Heart left ventricle (tissue), 13 donors: ENCODE measurements around the gene KRTAP4-9.

Experiments
- CTCF ChIP-seq, 12 donors: fragments of 200-600 bp; sonication (generic) in 4 of 12; IDR thresholded peaks; one replicate each; pipeline versions ENCODE4 v1.5.0 to v1.8.0; 2018 to 2022; ENCODE audit warnings: antibody characterized with exemption in 12 of 12, mild to moderate bottlenecking in 5 of 12
- POLR2A ChIP-seq, 2 donors: fragments of 450-650 bp; IDR thresholded peaks; one replicate each; pipeline ENCODE4 v1.6.1; 2017; ENCODE audit warnings: antibody characterized with exemption in 2 of 2, mild to moderate bottlenecking in 2 of 2, moderate library complexity in 2 of 2
- donor health status: ischemic (EF 13 %, LVEDD 7.1; RV severe dilation, severe dysfunction).
- donor health status: DM: no; HTN: yes; CAD: no.
- donor health status: DM: no; HTN: no; CAD: no.
- donor health status: ischemic (EF 25% LVEDD 6.9; RV normal size, moderate dysfunction).
- donor health status: ischemic (EF 25% LVEDD 5.7; RV mildly dilated, moderate dysfunction).
- donor health status: ischemic (EF 35%, LVEDD 5.7; RV mildly dilated, moderate dysfunction).
- donor health status: nonischemic (EF 11% LVEDD 7.7; RV severe dilation, severe dysfunction).
- donor health status: DM: yes; HTN: yes; CAD: no.
- donor health status: PGD.
- donor health status: ischemic (EF 29% LVEDD 5.4; RV normal size, mild dysfunction).
- donor health status: nonischemic (EF 23%, LVEDD 6.1; RV moderate dilation, normal function).

- TF ChIP-seq POLR2A (IDR thresholded peaks at IDR 0.05) = no peak
- no peak for TF ChIP-seq CTCF (IDR thresholded peaks at IDR 0.05)
These were observed 9.1 kb upstream of the KRTAP4-9 start for GRCh38 chr17:41096055-41096454.
